WTC11 (cell line): ENCODE data around the gene TMEM178B. TPM values are rescaled to one million over a fixed set of nuclear protein-coding genes. Genes with fewer than 3 reads are reported as not detected.

Source experiments
- ATAC-seq: fragments of 200-7000 bp; cut with Tn5 transposase; 2 replicates; pipeline ENCODE4 v1.10.0; 2021; ENCODE audit warnings: mild to moderate bottlenecking, moderate library complexity
- CTCF ChIA-PET: fragments of 300-600 bp; sonication (Branson Sonifier 250); formaldehyde crosslinking; loops from one replicate; lab custom pipeline; 2021; ENCODE audit warnings: antibody characterized with exemption; lab: Charles Lee
- POLR2A ChIA-PET: fragments of 350-600 bp; sonication (Branson Sonifier 250); formaldehyde crosslinking; loops from one replicate; lab custom pipeline; 2021; ENCODE audit warnings: antibody characterized with exemption; lab: Charles Lee
- DNase-seq: peaks from one replicate; pipeline ENCODE4 v3.0.0; 2021; ENCODE audit warnings: low spot score
- H3K27ac Mint-ChIP-seq: 2 replicates; pipeline ENCODE4 v1.8.0; 2021; ENCODE audit warnings: mixed read lengths
- H3K27me3 Mint-ChIP-seq: 2 replicates; pipeline ENCODE4 v1.8.0; 2021; ENCODE audit warnings: low read depth, mild to moderate bottlenecking, moderate library complexity, mixed read lengths
- H3K36me3 Mint-ChIP-seq: 2 replicates; pipeline ENCODE4 v1.8.0; 2021; ENCODE audit warnings: mixed read lengths
- H3K4me1 Mint-ChIP-seq: 2 replicates; pipeline ENCODE4 v1.8.0; 2022; ENCODE audit warnings: mixed read lengths
- H3K4me3 Mint-ChIP-seq: 2 replicates; pipeline ENCODE4 v1.8.0; 2021; ENCODE audit warnings: mild to moderate bottlenecking, moderate library complexity, mixed read lengths
- H3K9me3 Mint-ChIP-seq: 2 replicates; pipeline ENCODE4 v1.8.0; 2021; ENCODE audit warnings: mixed read lengths
- AR ChIP-seq: fragments of 250-450 bp; sonication (Bioruptor Pico); IDR thresholded peaks from 2 replicates; pipeline ENCODE4 v1.9.0; 2021; ENCODE audit warnings: mild to moderate bottlenecking
- ARID4B ChIP-seq: sonication (generic); formaldehyde crosslinking; IDR thresholded peaks from 2 replicates; pipeline ENCODE4 v1.8.0; 2023; ENCODE audit warnings: missing genetic modification reagents, mild to moderate bottlenecking, borderline replicate concordance
- CREB1 ChIP-seq: sonication (generic); formaldehyde crosslinking; IDR thresholded peaks from 2 replicates; pipeline ENCODE4 v1.8.0; 2023; ENCODE audit warnings: mild to moderate bottlenecking, missing genetic modification reagents
- CTCF ChIP-seq: fragments of 200-600 bp; IDR thresholded peaks from 2 replicates; pipeline ENCODE4 v1.8.0; 2022; ENCODE audit warnings: antibody characterized with exemption
- GABPB1 ChIP-seq: sonication (generic); formaldehyde crosslinking; IDR thresholded peaks from 2 replicates; pipeline ENCODE4 v1.8.1; 2023; ENCODE audit warnings: mild to moderate bottlenecking, missing genetic modification reagents
- GRHL2 ChIP-seq: fragments of 250-450 bp; sonication (Bioruptor Pico); IDR thresholded peaks from 2 replicates; pipeline ENCODE4 v1.8.0; 2022; ENCODE audit warnings: mild to moderate bottlenecking, moderate library complexity; ENCODE audit not compliant: insufficient replicate concordance, severe bottlenecking
- HMGA2 ChIP-seq: fragments of 250-450 bp; sonication (Bioruptor Pico); IDR thresholded peaks from 2 replicates; pipeline ENCODE4 v1.4.0; 2021; ENCODE audit warnings: mild to moderate bottlenecking, moderate library complexity
- NFATC4 ChIP-seq: fragments of 250-450 bp; sonication (Bioruptor Pico); IDR thresholded peaks from 2 replicates; pipeline ENCODE4 v1.9.0; 2021; ENCODE audit warnings: mild to moderate bottlenecking
- NFYB ChIP-seq: sonication (generic); formaldehyde crosslinking; conservative IDR thresholded peaks from 2 replicates; pipeline ENCODE4 v1.8.0; 2022; ENCODE audit warnings: low read depth, missing genetic modification reagents
- NR2C2 ChIP-seq: sonication (generic); formaldehyde crosslinking; IDR thresholded peaks from 2 replicates; pipeline ENCODE4 v1.8.0; 2022; ENCODE audit warnings: mild to moderate bottlenecking, missing genetic modification reagents
- PREB ChIP-seq: sonication (generic); formaldehyde crosslinking; IDR thresholded peaks from 2 replicates; pipeline ENCODE4 v1.8.1; 2022; ENCODE audit warnings: mild to moderate bottlenecking, missing genetic modification reagents, moderate library complexity, borderline replicate concordance
- RORB ChIP-seq: fragments of 250-450 bp; sonication (Bioruptor Pico); IDR thresholded peaks from 2 replicates; pipeline ENCODE4 v1.9.0; 2021; ENCODE audit warnings: mild to moderate bottlenecking
- TCF7 ChIP-seq: sonication (generic); formaldehyde crosslinking; IDR thresholded peaks from 2 replicates; pipeline ENCODE4 v1.8.0; 2022; ENCODE audit warnings: mild to moderate bottlenecking, low read depth, missing genetic modification reagents, moderate library complexity
- TEAD1 ChIP-seq: sonication (generic); formaldehyde crosslinking; IDR thresholded peaks from 2 replicates; pipeline ENCODE4 v1.8.0; 2022; ENCODE audit warnings: mild to moderate bottlenecking, missing genetic modification reagents
- TP53 ChIP-seq: sonication (generic); formaldehyde crosslinking; IDR thresholded peaks from 2 replicates; pipeline ENCODE4 v1.8.1; 2023; ENCODE audit warnings: mild to moderate bottlenecking, missing genetic modification reagents
- ZNF121 ChIP-seq: sonication (generic); formaldehyde crosslinking; IDR thresholded peaks from 2 replicates; pipeline ENCODE4 v1.8.0; 2023; ENCODE audit warnings: missing genetic modification reagents
- ZNF317 ChIP-seq: sonication (generic); formaldehyde crosslinking; IDR thresholded peaks from 2 replicates; pipeline ENCODE4 v1.8.1; 2023; ENCODE audit warnings: low read depth, mild to moderate bottlenecking, moderate library complexity, missing genetic modification reagents, borderline replicate concordance
- ZNF671 ChIP-seq: fragments of 250-450 bp; sonication (Bioruptor Pico); IDR thresholded peaks from 2 replicates; pipeline ENCODE4 v1.8.0; 2021; ENCODE audit warnings: mild to moderate bottlenecking
- total RNA-seq: library from RNA; stranded (reverse); gene quantifications from 3 replicates; pipeline ENCODE4 v1.2.3, GENCODE V29; 2021
- TF ChIP-seq, protein P1 (sequence below): sonication (generic); formaldehyde crosslinking; IDR thresholded peaks from 2 replicates; pipeline ENCODE4 v1.8.0; 2022; ENCODE audit warnings: mild to moderate bottlenecking, missing genetic modification reagents
- TF ChIP-seq, protein P2 (sequence below): sonication (generic); formaldehyde crosslinking; IDR thresholded peaks from 2 replicates; pipeline ENCODE4 v1.8.1; 2023; ENCODE audit warnings: mild to moderate bottlenecking, missing genetic modification reagents, moderate library complexity
- TF ChIP-seq, protein P3 (sequence below): fragments of 250-450 bp; sonication (Bioruptor Pico); IDR thresholded peaks from 2 replicates; pipeline ENCODE4 v1.9.0; 2021; ENCODE audit warnings: mild to moderate bottlenecking

The TMEM178B gene
- total RNA-seq, 1 experiment from 2014 or later, result 20.4 TPM

DNA sequence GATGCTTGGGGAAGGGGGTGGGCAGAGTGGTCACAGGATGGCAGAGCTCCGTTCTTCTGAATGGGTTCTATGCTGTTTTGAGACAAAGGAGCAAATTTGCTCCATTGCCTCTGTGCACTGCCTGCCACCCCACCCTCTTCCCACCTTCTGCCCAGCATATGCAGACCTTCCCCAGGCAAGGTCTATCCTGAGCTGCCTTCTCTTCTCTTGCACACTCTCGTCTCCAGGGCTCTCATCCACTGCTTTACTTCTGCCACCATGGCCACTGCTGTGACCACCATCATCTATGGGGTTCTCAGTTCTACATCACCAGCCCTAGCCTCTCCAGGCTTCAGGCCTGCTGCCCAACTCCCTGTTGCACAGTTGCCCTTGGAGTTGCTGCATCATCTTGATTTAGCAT lies 230.4 kb downstream of the TMEM178B start:
- ATAC-seq, result no peak
- peaks cover 5% of the 10 kb centered on the region; the same call in 1 of the 2 replicates for H3K9me3 Mint-ChIP-seq
- H3K4me1 Mint-ChIP-seq, result peaks cover 18% of the 10 kb centered on the region
- ChIA-PET POLR2A (no interaction called here), CTCF (no interaction called here)
- H3K36me3 Mint-ChIP-seq, result no peaks in the 10 kb centered on the region
- H3K4me3 Mint-ChIP-seq, result no peak overlapping the region
- H3K27me3 Mint-ChIP-seq, result no peaks in the 10 kb centered on the region
- no peak for TF ChIP-seq GRHL2 (CRISPR knock-in tag)
- no peak for TF ChIP-seq PREB (CRISPR knock-in tag)
- TF ChIP-seq, protein P1, sequence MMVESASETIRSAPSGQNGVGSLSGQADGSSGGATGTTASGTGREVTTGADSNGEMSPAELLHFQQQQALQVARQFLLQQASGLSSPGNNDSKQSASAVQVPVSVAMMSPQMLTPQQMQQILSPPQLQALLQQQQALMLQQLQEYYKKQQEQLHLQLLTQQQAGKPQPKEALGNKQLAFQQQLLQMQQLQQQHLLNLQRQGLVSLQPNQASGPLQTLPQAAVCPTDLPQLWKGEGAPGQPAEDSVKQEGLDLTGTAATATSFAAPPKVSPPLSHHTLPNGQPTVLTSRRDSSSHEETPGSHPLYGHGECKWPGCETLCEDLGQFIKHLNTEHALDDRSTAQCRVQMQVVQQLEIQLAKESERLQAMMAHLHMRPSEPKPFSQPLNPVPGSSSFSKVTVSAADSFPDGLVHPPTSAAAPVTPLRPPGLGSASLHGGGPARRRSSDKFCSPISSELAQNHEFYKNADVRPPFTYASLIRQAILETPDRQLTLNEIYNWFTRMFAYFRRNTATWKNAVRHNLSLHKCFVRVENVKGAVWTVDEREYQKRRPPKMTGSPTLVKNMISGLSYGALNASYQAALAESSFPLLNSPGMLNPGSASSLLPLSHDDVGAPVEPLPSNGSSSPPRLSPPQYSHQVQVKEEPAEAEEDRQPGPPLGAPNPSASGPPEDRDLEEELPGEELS (CRISPR knock-in tag), result no peak
- TF ChIP-seq, protein P2, sequence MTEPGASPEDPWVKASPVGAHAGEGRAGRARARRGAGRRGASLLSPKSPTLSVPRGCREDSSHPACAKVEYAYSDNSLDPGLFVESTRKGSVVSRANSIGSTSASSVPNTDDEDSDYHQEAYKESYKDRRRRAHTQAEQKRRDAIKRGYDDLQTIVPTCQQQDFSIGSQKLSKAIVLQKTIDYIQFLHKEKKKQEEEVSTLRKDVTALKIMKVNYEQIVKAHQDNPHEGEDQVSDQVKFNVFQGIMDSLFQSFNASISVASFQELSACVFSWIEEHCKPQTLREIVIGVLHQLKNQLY (CRISPR knock-in tag), result no peak
- TF ChIP-seq ZNF671 (CRISPR knock-in tag), result no peak
- no peak for TF ChIP-seq NFYB (CRISPR knock-in tag)
- no peak for TF ChIP-seq NFATC4 (CRISPR knock-in tag)
- no peak for DNase-seq
- no peak overlapping the region for H3K27ac Mint-ChIP-seq

DNA sequence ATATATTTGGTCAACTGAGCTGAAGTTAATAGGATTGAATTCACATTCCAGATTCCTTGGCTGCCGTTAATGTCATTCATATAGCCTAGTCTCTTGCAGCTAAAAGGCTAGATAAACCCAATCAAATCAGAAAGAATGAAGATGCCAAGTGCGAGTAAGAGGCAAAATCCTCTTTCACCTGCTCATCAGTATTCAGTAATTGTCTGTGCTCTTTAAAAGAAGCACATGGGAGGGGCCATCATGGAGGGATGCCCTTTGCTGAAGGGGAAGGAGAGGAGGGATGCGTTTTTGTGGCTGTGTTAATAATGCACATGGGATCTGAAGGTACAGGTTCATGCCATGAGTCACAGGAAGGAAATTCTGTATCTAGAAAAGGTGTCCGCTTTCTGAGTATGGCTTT lies 232.2 kb downstream of the TMEM178B start:
- Mint-ChIP-seq H3K4me1 (peaks cover 7% of the 10 kb centered on the region), H3K9me3 (no peaks in the 10 kb centered on the region), H3K27me3 (no peaks in the 10 kb centered on the region), H3K27ac (no peak overlapping the region), H3K36me3 (no peaks in the 10 kb centered on the region), H3K4me3 (no peak overlapping the region)
- ChIA-PET POLR2A (no interaction called here), CTCF (no interaction called here)
- DNase-seq (no peak), ATAC-seq (no peak)
- no peak for TF ChIP-seq TEAD1
- TF ChIP-seq ARID4B (CRISPR knock-in tag), result no peak
- no peak for TF ChIP-seq NR2C2 (CRISPR knock-in tag)
- no peak for TF ChIP-seq CREB1 (CRISPR knock-in tag)
- TF ChIP-seq, protein P3, sequence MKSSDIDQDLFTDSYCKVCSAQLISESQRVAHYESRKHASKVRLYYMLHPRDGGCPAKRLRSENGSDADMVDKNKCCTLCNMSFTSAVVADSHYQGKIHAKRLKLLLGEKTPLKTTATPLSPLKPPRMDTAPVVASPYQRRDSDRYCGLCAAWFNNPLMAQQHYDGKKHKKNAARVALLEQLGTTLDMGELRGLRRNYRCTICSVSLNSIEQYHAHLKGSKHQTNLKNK (CRISPR knock-in tag), result no peak
- TF ChIP-seq HMGA2, result no peak
- TF ChIP-seq AR, result no peak
- no peak for TF ChIP-seq ZNF121 (CRISPR knock-in tag)
- TF ChIP-seq ZNF317 (CRISPR knock-in tag), result no peak
- TF ChIP-seq RORB (CRISPR knock-in tag), result no peak
- TF ChIP-seq GABPB1 (CRISPR knock-in tag), result no peak
- TF ChIP-seq CTCF, result no peak
- TF ChIP-seq TCF7 (CRISPR knock-in tag), result no peak
- TF ChIP-seq TP53, result no peak
